WTC11 (cell line): ENCODE results near the gene WDR90. TPM values are rescaled to one million over a fixed set of nuclear protein-coding genes. Genes with fewer than 3 reads are reported as not detected.

Experiments
- FOXJ3 ChIP-seq: sonication (generic); formaldehyde crosslinking; IDR thresholded peaks from 2 replicates; pipeline ENCODE4 v1.9.0; 2021; ENCODE audit warnings: missing genetic modification reagents, mild to moderate bottlenecking, borderline replicate concordance
- GABPB1 ChIP-seq: sonication (generic); formaldehyde crosslinking; IDR thresholded peaks from 2 replicates; pipeline ENCODE4 v1.8.1; 2023; ENCODE audit warnings: mild to moderate bottlenecking, missing genetic modification reagents
- KAT7 ChIP-seq: sonication (generic); formaldehyde crosslinking; IDR thresholded peaks from 2 replicates; pipeline ENCODE4 v1.8.1; 2023; ENCODE audit warnings: missing genetic modification reagents, mild to moderate bottlenecking, borderline replicate concordance
- MXD4 ChIP-seq: fragments of 250-450 bp; sonication (Bioruptor Pico); IDR thresholded peaks from 2 replicates; pipeline ENCODE4 v1.8.0; 2021; ENCODE audit warnings: mild to moderate bottlenecking, moderate library complexity, borderline replicate concordance
- RORB ChIP-seq: fragments of 250-450 bp; sonication (Bioruptor Pico); IDR thresholded peaks from 2 replicates; pipeline ENCODE4 v1.9.0; 2021; ENCODE audit warnings: mild to moderate bottlenecking
- TP53 ChIP-seq: sonication (generic); formaldehyde crosslinking; IDR thresholded peaks from 2 replicates; pipeline ENCODE4 v1.8.1; 2023; ENCODE audit warnings: mild to moderate bottlenecking, missing genetic modification reagents
- ZBTB21 ChIP-seq: sonication (generic); formaldehyde crosslinking; IDR thresholded peaks from 2 replicates; pipeline ENCODE4 v1.8.1; 2023; ENCODE audit warnings: mild to moderate bottlenecking, missing genetic modification reagents, borderline replicate concordance
- total RNA-seq: library from RNA; stranded (reverse); gene quantifications from 3 replicates; pipeline ENCODE4 v1.2.3, GENCODE V29; 2021
- TF ChIP-seq, protein P1 (sequence below): fragments of 250-450 bp; sonication (Bioruptor Pico); IDR thresholded peaks from 2 replicates; pipeline ENCODE4 v1.8.0; 2021; ENCODE audit warnings: mild to moderate bottlenecking
- TF ChIP-seq, protein P2 (sequence below): sonication (generic); formaldehyde crosslinking; conservative IDR thresholded peaks from 2 replicates; pipeline ENCODE4 v1.8.1; 2023; ENCODE audit warnings: mild to moderate bottlenecking, low read depth, missing genetic modification reagents, moderate library complexity
- TF ChIP-seq, protein P3 (sequence below): sonication (generic); formaldehyde crosslinking; IDR thresholded peaks from 2 replicates; pipeline ENCODE4 v1.8.0; 2023; ENCODE audit warnings: missing genetic modification reagents, mild to moderate bottlenecking, borderline replicate concordance
- TF ChIP-seq, protein P4 (sequence below): fragments of 250-450 bp; sonication (Bioruptor Pico); IDR thresholded peaks from 2 replicates; pipeline ENCODE4 v2.1.2; 2022; ENCODE audit warnings: mild to moderate bottlenecking, moderate library complexity
- TF ChIP-seq, protein P5 (sequence below): fragments of 250-450 bp; sonication (Bioruptor Pico); IDR thresholded peaks from 2 replicates; pipeline ENCODE4 v1.9.0; 2021; ENCODE audit warnings: mild to moderate bottlenecking, borderline replicate concordance
- TF ChIP-seq, protein P6 (sequence below): sonication (generic); formaldehyde crosslinking; IDR thresholded peaks from 2 replicates; pipeline ENCODE4 v1.8.0; 2022; ENCODE audit warnings: mild to moderate bottlenecking, missing genetic modification reagents
- TF ChIP-seq, protein P7 (sequence below): sonication (generic); formaldehyde crosslinking; conservative IDR thresholded peaks from 2 replicates; pipeline ENCODE4 v1.8.1; 2022; ENCODE audit warnings: mild to moderate bottlenecking, missing genetic modification reagents
- TF ChIP-seq, protein P8 (sequence below): sonication (generic); formaldehyde crosslinking; IDR thresholded peaks from 2 replicates; pipeline ENCODE4 v1.8.1; 2023; ENCODE audit warnings: mild to moderate bottlenecking, missing genetic modification reagents
- TF ChIP-seq, protein P9 (sequence below): sonication (generic); formaldehyde crosslinking; IDR thresholded peaks from 2 replicates; pipeline ENCODE4 v1.8.0; 2023; ENCODE audit warnings: missing genetic modification reagents

The WDR90 gene
- total RNA-seq, 1 experiment from 2014 or later: 75.8 TPM

DNA sequence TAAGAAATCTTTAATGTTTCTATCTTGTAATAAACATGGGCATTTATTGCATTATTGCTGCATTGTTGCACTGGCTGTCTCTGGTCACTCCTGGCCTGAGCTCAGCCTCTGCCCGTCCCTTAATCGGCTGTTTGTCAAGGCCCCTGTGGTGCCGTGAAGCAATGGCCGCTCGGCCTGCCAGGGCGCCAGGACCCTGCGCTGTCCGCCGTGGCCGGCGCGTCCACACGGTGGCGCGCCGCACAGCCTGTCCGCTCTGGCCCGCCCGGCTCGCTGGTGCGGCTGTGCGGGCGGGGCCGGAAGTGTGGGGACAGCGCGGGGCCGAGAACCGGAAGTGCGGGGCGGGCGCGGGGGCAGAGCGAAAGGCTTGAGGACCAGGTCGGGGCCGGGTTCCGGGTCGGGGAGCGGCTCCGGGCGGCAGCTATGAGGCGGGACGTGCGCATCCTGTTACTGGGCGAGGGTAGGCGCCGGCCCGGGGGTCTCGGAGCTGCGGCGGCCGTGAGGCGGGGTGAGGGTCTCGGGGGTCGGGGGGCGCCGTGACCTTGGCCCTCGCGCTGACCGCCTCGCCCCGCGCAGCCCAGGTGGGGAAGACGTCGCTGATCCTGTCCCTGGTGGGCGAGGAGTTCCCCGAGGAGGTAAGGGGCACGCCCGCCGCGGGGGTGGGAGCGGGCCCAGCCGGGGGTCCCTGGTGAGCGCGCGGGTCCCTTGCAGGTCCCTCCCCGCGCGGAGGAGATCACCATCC lies 18.8 kb downstream of the WDR90 start, which contains the start of gene RHOT2 (continued):
- TF ChIP-seq, protein P1, sequence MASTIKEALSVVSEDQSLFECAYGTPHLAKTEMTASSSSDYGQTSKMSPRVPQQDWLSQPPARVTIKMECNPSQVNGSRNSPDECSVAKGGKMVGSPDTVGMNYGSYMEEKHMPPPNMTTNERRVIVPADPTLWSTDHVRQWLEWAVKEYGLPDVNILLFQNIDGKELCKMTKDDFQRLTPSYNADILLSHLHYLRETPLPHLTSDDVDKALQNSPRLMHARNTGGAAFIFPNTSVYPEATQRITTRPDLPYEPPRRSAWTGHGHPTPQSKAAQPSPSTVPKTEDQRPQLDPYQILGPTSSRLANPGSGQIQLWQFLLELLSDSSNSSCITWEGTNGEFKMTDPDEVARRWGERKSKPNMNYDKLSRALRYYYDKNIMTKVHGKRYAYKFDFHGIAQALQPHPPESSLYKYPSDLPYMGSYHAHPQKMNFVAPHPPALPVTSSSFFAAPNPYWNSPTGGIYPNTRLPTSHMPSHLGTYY (CRISPR knock-in tag): no peak
- TF ChIP-seq RORB (CRISPR knock-in tag) (no peak), GABPB1 (CRISPR knock-in tag) (peak; percentile 79), ZBTB21 (CRISPR knock-in tag) (peak; percentile 16; the same call in 1 of the 2 replicates), TP53 (CRISPR knock-in tag) (peak; percentile 50; the same call in 1 of the 2 replicates), MXD4 (no peak), FOXJ3 (CRISPR knock-in tag) (no peak), KAT7 (CRISPR knock-in tag) (peak; percentile 98)
- TF ChIP-seq, protein P2, sequence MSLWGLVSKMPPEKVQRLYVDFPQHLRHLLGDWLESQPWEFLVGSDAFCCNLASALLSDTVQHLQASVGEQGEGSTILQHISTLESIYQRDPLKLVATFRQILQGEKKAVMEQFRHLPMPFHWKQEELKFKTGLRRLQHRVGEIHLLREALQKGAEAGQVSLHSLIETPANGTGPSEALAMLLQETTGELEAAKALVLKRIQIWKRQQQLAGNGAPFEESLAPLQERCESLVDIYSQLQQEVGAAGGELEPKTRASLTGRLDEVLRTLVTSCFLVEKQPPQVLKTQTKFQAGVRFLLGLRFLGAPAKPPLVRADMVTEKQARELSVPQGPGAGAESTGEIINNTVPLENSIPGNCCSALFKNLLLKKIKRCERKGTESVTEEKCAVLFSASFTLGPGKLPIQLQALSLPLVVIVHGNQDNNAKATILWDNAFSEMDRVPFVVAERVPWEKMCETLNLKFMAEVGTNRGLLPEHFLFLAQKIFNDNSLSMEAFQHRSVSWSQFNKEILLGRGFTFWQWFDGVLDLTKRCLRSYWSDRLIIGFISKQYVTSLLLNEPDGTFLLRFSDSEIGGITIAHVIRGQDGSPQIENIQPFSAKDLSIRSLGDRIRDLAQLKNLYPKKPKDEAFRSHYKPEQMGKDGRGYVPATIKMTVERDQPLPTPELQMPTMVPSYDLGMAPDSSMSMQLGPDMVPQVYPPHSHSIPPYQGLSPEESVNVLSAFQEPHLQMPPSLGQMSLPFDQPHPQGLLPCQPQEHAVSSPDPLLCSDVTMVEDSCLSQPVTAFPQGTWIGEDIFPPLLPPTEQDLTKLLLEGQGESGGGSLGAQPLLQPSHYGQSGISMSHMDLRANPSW (CRISPR knock-in tag): no peak
- TF ChIP-seq, protein P3, sequence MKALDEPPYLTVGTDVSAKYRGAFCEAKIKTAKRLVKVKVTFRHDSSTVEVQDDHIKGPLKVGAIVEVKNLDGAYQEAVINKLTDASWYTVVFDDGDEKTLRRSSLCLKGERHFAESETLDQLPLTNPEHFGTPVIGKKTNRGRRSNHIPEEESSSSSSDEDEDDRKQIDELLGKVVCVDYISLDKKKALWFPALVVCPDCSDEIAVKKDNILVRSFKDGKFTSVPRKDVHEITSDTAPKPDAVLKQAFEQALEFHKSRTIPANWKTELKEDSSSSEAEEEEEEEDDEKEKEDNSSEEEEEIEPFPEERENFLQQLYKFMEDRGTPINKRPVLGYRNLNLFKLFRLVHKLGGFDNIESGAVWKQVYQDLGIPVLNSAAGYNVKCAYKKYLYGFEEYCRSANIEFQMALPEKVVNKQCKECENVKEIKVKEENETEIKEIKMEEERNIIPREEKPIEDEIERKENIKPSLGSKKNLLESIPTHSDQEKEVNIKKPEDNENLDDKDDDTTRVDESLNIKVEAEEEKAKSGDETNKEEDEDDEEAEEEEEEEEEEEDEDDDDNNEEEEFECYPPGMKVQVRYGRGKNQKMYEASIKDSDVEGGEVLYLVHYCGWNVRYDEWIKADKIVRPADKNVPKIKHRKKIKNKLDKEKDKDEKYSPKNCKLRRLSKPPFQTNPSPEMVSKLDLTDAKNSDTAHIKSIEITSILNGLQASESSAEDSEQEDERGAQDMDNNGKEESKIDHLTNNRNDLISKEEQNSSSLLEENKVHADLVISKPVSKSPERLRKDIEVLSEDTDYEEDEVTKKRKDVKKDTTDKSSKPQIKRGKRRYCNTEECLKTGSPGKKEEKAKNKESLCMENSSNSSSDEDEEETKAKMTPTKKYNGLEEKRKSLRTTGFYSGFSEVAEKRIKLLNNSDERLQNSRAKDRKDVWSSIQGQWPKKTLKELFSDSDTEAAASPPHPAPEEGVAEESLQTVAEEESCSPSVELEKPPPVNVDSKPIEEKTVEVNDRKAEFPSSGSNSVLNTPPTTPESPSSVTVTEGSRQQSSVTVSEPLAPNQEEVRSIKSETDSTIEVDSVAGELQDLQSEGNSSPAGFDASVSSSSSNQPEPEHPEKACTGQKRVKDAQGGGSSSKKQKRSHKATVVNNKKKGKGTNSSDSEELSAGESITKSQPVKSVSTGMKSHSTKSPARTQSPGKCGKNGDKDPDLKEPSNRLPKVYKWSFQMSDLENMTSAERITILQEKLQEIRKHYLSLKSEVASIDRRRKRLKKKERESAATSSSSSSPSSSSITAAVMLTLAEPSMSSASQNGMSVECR: peak; percentile 93
- TF ChIP-seq, protein P4, sequence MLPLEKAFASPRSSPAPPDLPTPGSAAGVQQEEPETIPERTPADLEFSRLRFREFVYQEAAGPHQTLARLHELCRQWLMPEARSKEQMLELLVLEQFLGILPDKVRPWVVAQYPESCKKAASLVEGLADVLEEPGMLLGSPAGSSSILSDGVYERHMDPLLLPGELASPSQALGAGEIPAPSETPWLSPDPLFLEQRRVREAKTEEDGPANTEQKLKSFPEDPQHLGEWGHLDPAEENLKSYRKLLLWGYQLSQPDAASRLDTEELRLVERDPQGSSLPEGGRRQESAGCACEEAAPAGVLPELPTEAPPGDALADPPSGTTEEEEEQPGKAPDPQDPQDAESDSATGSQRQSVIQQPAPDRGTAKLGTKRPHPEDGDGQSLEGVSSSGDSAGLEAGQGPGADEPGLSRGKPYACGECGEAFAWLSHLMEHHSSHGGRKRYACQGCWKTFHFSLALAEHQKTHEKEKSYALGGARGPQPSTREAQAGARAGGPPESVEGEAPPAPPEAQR: no peak
- TF ChIP-seq, protein P5, sequence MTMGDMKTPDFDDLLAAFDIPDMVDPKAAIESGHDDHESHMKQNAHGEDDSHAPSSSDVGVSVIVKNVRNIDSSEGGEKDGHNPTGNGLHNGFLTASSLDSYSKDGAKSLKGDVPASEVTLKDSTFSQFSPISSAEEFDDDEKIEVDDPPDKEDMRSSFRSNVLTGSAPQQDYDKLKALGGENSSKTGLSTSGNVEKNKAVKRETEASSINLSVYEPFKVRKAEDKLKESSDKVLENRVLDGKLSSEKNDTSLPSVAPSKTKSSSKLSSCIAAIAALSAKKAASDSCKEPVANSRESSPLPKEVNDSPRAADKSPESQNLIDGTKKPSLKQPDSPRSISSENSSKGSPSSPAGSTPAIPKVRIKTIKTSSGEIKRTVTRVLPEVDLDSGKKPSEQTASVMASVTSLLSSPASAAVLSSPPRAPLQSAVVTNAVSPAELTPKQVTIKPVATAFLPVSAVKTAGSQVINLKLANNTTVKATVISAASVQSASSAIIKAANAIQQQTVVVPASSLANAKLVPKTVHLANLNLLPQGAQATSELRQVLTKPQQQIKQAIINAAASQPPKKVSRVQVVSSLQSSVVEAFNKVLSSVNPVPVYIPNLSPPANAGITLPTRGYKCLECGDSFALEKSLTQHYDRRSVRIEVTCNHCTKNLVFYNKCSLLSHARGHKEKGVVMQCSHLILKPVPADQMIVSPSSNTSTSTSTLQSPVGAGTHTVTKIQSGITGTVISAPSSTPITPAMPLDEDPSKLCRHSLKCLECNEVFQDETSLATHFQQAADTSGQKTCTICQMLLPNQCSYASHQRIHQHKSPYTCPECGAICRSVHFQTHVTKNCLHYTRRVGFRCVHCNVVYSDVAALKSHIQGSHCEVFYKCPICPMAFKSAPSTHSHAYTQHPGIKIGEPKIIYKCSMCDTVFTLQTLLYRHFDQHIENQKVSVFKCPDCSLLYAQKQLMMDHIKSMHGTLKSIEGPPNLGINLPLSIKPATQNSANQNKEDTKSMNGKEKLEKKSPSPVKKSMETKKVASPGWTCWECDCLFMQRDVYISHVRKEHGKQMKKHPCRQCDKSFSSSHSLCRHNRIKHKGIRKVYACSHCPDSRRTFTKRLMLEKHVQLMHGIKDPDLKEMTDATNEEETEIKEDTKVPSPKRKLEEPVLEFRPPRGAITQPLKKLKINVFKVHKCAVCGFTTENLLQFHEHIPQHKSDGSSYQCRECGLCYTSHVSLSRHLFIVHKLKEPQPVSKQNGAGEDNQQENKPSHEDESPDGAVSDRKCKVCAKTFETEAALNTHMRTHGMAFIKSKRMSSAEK: no peak
- TF ChIP-seq, protein P6, sequence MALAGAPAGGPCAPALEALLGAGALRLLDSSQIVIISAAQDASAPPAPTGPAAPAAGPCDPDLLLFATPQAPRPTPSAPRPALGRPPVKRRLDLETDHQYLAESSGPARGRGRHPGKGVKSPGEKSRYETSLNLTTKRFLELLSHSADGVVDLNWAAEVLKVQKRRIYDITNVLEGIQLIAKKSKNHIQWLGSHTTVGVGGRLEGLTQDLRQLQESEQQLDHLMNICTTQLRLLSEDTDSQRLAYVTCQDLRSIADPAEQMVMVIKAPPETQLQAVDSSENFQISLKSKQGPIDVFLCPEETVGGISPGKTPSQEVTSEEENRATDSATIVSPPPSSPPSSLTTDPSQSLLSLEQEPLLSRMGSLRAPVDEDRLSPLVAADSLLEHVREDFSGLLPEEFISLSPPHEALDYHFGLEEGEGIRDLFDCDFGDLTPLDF (CRISPR knock-in tag): no peak
- TF ChIP-seq, protein P7, sequence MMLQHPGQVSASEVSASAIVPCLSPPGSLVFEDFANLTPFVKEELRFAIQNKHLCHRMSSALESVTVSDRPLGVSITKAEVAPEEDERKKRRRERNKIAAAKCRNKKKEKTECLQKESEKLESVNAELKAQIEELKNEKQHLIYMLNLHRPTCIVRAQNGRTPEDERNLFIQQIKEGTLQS: no peak
- TF ChIP-seq, protein P8, sequence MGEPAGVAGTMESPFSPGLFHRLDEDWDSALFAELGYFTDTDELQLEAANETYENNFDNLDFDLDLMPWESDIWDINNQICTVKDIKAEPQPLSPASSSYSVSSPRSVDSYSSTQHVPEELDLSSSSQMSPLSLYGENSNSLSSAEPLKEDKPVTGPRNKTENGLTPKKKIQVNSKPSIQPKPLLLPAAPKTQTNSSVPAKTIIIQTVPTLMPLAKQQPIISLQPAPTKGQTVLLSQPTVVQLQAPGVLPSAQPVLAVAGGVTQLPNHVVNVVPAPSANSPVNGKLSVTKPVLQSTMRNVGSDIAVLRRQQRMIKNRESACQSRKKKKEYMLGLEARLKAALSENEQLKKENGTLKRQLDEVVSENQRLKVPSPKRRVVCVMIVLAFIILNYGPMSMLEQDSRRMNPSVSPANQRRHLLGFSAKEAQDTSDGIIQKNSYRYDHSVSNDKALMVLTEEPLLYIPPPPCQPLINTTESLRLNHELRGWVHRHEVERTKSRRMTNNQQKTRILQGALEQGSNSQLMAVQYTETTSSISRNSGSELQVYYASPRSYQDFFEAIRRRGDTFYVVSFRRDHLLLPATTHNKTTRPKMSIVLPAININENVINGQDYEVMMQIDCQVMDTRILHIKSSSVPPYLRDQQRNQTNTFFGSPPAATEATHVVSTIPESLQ (CRISPR knock-in tag): no peak
- TF ChIP-seq, protein P9, sequence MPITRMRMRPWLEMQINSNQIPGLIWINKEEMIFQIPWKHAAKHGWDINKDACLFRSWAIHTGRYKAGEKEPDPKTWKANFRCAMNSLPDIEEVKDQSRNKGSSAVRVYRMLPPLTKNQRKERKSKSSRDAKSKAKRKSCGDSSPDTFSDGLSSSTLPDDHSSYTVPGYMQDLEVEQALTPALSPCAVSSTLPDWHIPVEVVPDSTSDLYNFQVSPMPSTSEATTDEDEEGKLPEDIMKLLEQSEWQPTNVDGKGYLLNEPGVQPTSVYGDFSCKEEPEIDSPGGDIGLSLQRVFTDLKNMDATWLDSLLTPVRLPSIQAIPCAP: 0 out of 2 replicates have a peak, but pooled peaks have one; percentile 56
